H9 (cell line): Measurements from ENCODE around the gene CEP162. TPM values are rescaled to one million over a fixed set of nuclear protein-coding genes. Genes with fewer than 3 reads are reported as not detected.

ENCODE experiments used
- DNase-seq: peaks from one replicate; pipeline ENCODE4 v3.0.0-alpha.2; 2017
- H2AFZ ChIP-seq: one replicate; pipeline ENCODE4 v1.6.1; 2013; ENCODE audit warnings: mild to moderate bottlenecking, low read length, control low read depth, moderate library complexity
- H2AK5ac ChIP-seq: 2 replicates; pipeline ENCODE4 v1.6.1; 2013; ENCODE audit warnings: low read length, control low read depth, mixed read lengths; ENCODE audit not compliant: insufficient read length
- H2BK120ac ChIP-seq: one replicate; pipeline ENCODE4 v1.6.1; 2013; ENCODE audit warnings: low read depth, mild to moderate bottlenecking, low read length, control low read depth, inconsistent platforms; ENCODE audit not compliant: poor library complexity, severe bottlenecking
- H2BK12ac ChIP-seq: 2 replicates; pipeline ENCODE4 v1.6.1; 2013; ENCODE audit warnings: low read length, control low read depth, mixed read lengths, low read depth; ENCODE audit not compliant: insufficient read length
- H2BK15ac ChIP-seq: 2 replicates; pipeline ENCODE4 v1.6.1; 2013; ENCODE audit warnings: low read depth, low read length, control low read depth
- H2BK20ac ChIP-seq: one replicate; pipeline ENCODE4 v1.6.1; 2013; ENCODE audit warnings: low read depth, mild to moderate bottlenecking, low read length, control low read depth, inconsistent platforms; ENCODE audit not compliant: poor library complexity, severe bottlenecking
- H2BK5ac ChIP-seq: 2 replicates; pipeline ENCODE4 v1.6.1; 2013; ENCODE audit warnings: low read length, control low read depth, mixed read lengths; ENCODE audit not compliant: insufficient read length
- H3K14ac ChIP-seq: 2 replicates; pipeline ENCODE4 v1.6.1; 2013; ENCODE audit warnings: low read length, control low read depth; ENCODE audit not compliant: insufficient read depth
- H3K18ac ChIP-seq: 2 replicates; pipeline ENCODE4 v1.6.1; 2013; ENCODE audit warnings: low read depth, mild to moderate bottlenecking, mixed read lengths, low read length, control low read depth; ENCODE audit not compliant: insufficient read length
- H3K23ac ChIP-seq: 2 replicates; pipeline ENCODE4 v1.6.1; 2013; ENCODE audit warnings: low read length, control low read depth, mixed read lengths, low read depth; ENCODE audit not compliant: insufficient read length
- H3K23me2 ChIP-seq: 2 replicates; pipeline ENCODE4 v1.6.1; 2013; ENCODE audit warnings: low read depth, mild to moderate bottlenecking, mixed read lengths, low read length, control low read depth; ENCODE audit not compliant: insufficient read length, poor library complexity, severe bottlenecking
- H3K27ac ChIP-seq: 2 replicates; pipeline ENCODE4 v1.5.1; 2013; ENCODE audit warnings: low read length, control low read depth, mixed read lengths, low read depth; ENCODE audit not compliant: insufficient read length
- H3K27me3 ChIP-seq: 2 replicates; pipeline ENCODE4 v1.6.1; 2013; ENCODE audit warnings: low read length, control low read depth, inconsistent platforms; ENCODE audit not compliant: insufficient read depth
- H3K4ac ChIP-seq: 2 replicates; pipeline ENCODE4 v1.6.1; 2013; ENCODE audit warnings: low read depth, mild to moderate bottlenecking, control low read depth, inconsistent platforms, low read length, moderate library complexity
- H3K4me1 ChIP-seq: 2 replicates; pipeline ENCODE4 v1.6.1; 2013; ENCODE audit warnings: low read length, control low read depth, inconsistent platforms; ENCODE audit not compliant: insufficient read depth
- H3K4me2 ChIP-seq: 2 replicates; pipeline ENCODE4 v1.6.1; 2013; ENCODE audit warnings: low read length, control low read depth, mixed read lengths; ENCODE audit not compliant: insufficient read length, insufficient read depth
- H3K56ac ChIP-seq: 2 replicates; pipeline ENCODE4 v1.6.1; 2013; ENCODE audit warnings: low read depth, mild to moderate bottlenecking, mixed read lengths, low read length, control low read depth; ENCODE audit not compliant: insufficient read length
- H3K79me1 ChIP-seq: 2 replicates; pipeline ENCODE4 v1.6.1; 2013; ENCODE audit warnings: low read depth, mild to moderate bottlenecking, moderate library complexity, low read length, control low read depth, inconsistent platforms; ENCODE audit not compliant: insufficient read depth, poor library complexity, severe bottlenecking
- H3K79me2 ChIP-seq: 2 replicates; pipeline ENCODE4 v1.6.1; 2013; ENCODE audit warnings: low read length, control low read depth, inconsistent platforms; ENCODE audit not compliant: insufficient read depth
- H3K9ac ChIP-seq: 2 replicates; pipeline ENCODE4 v1.6.1; 2013; ENCODE audit warnings: low read length, control low read depth, mixed read lengths; ENCODE audit not compliant: insufficient read length; ENCODE audit errors: extremely low read depth
- H3K9me3 ChIP-seq: one replicate; pipeline ENCODE4 v1.6.1; 2013; ENCODE audit warnings: low read depth, low read length, inconsistent platforms; ENCODE audit not compliant: control insufficient read depth
- H3T11ph ChIP-seq: one replicate; pipeline ENCODE4 v1.6.1; 2013; ENCODE audit warnings: mild to moderate bottlenecking, low read length, control low read depth, inconsistent platforms
- H4K20me1 ChIP-seq: one replicate; pipeline ENCODE4 v1.6.1; 2013; ENCODE audit not compliant: control insufficient read depth, insufficient read length, insufficient read depth
- H4K5ac ChIP-seq: 2 replicates; pipeline ENCODE4 v1.6.1; 2013; ENCODE audit warnings: low read depth, mild to moderate bottlenecking, mixed read lengths, low read length, control low read depth; ENCODE audit not compliant: insufficient read length
- H4K8ac ChIP-seq: replicated peaks from 2 replicates; pipeline ENCODE4 v1.6.1; 2013; ENCODE audit warnings: low read length, control low read depth, mixed read lengths, low read depth; ENCODE audit not compliant: insufficient read length
- H4K91ac ChIP-seq: 2 replicates; pipeline ENCODE4 v1.6.1; 2013; ENCODE audit warnings: low read depth, mild to moderate bottlenecking, moderate library complexity, mixed read lengths, low read length, control low read depth; ENCODE audit not compliant: insufficient read length
- H3K27ac Mint-ChIP-seq, 3 experiments: 2 replicates in 2 of 3; 3 replicates in 1 of 3; pipeline ENCODE4 v1.8.0; 2020 to 2021; ENCODE audit warnings: mixed read lengths in 3 of 3, mild to moderate bottlenecking in 1 of 3, moderate library complexity in 1 of 3
- H3K27me3 Mint-ChIP-seq: 2 replicates; pipeline ENCODE4 v1.8.0; 2021; ENCODE audit warnings: low read depth, mild to moderate bottlenecking, moderate library complexity, mixed read lengths
- H3K36me3 Mint-ChIP-seq, 3 experiments: 2 replicates in 2 of 3; 3 replicates in 1 of 3; pipeline ENCODE4 v1.8.0; 2020 to 2021; ENCODE audit warnings: low read depth in 3 of 3, mixed read lengths in 3 of 3; ENCODE audit not compliant: insufficient read depth in 1 of 3
- H3K4me1 Mint-ChIP-seq, 2 experiments: 2 replicates each; pipeline ENCODE4 v1.8.0; 2020; ENCODE audit warnings: mixed read lengths in 2 of 2
- H3K4me3 Mint-ChIP-seq, 2 experiments: 2 replicates in 1 of 2; 3 replicates in 1 of 2; pipeline ENCODE4 v1.8.0; 2020 to 2021; ENCODE audit warnings: mild to moderate bottlenecking in 2 of 2, mixed read lengths in 2 of 2, moderate library complexity in 1 of 2
- H3K9me3 Mint-ChIP-seq, 2 experiments: 2 replicates in 1 of 2; 3 replicates in 1 of 2; pipeline ENCODE4 v1.8.0; 2020; ENCODE audit warnings: mild to moderate bottlenecking in 2 of 2, mixed read lengths in 2 of 2, moderate library complexity in 1 of 2
- WGBS: extraction: QIAGEN DNeasy Blood & Tissue Kit; methylation state at CpG from one replicate; pipeline ENCODE4 v1.1.7; 2013; ENCODE audit warnings: missing lambda C conversion rate, low lambda C conversion rate, mixed read lengths; ENCODE audit not compliant: insufficient read length; ENCODE audit errors: extremely low coverage; 5-methylcytosine and 5-hydroxymethylcytosine counted together
- total RNA-seq: library from RNA; stranded (reverse); gene quantifications from 2 replicates; pipeline ENCODE4 v1.2.1, GENCODE V29; 2021
- TF ChIP-seq, protein P1 (sequence below): fragments of 200-600 bp; sonication (generic); conservative IDR thresholded peaks from 3 replicates; pipeline ENCODE4 v1.8.0; 2021; ENCODE audit warnings: antibody characterized with exemption, mild to moderate bottlenecking

Gene CEP162
- total RNA-seq, 1 experiment from 2014 or later, result 11.5 TPM

DNA sequence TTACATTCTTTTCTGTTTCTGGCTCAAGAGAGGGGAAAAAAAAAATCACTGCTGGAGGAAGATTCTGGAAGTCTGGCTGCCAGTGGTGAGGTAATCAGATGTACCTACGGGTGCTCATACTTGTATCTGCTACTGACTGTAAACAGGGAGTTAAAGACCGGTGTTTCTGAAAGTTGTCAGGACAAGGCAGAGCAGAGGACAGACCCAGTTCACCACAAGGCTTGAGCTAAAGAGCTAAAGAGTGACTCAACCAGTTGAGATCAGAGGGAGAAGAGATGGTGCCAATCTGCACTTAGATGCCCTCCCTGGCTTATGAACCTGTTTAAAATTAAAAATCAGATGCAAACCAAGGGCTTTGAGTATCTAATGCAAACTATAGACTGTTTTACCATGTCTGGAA is 55.4 kb downstream of the CEP162 start:
- Histone ChIP-seq H2BK15ac (no peak overlapping the region), H3K9ac (no peak overlapping the region), H3K56ac (no peak overlapping the region), H4K8ac (no peak overlapping the region), H3K79me2 (no peaks in the 10 kb centered on the region), H3K4me2 (no peak overlapping the region), H2AK5ac (no peak overlapping the region), H3K27ac (no peak overlapping the region), H2BK5ac (no peak overlapping the region), H3K27me3 (no peaks in the 10 kb centered on the region), H4K91ac (no peak overlapping the region), H3T11ph (no peak overlapping the region), H3K14ac (no peak overlapping the region), H3K18ac (no peak overlapping the region), H3K4ac (no peak overlapping the region), H2AFZ (no peak overlapping the region), H2BK12ac (no peak overlapping the region), H2BK120ac (no peak overlapping the region), H3K79me1 (no peaks in the 10 kb centered on the region), H4K20me1 (no peaks in the 10 kb centered on the region), H3K9me3 (no peaks in the 10 kb centered on the region), H3K23me2 (no peaks in the 10 kb centered on the region), H2BK20ac (no peak overlapping the region), H4K5ac (no peak overlapping the region), H3K23ac (no peak overlapping the region), H3K4me1 (no peaks in the 10 kb centered on the region)
- Mint-ChIP-seq H3K36me3 (peaks cover 0 to 14% (median 10%) of the 10 kb centered on the region in 3 experiments; a peak in 5 of 7 replicates), H3K27ac (peak overlapping the region in 2 of 3 experiments; percentile 29; a peak in 4 of 7 replicates), H3K4me1 (peaks cover 0 to 4% of the 10 kb centered on the region in 2 experiments; a peak in 2 of 4 replicates), H3K9me3 (no peaks in the 10 kb centered on the region), H3K4me3 (no peak overlapping the region), H3K27me3 (no peaks in the 10 kb centered on the region)
- TF ChIP-seq, protein P1, sequence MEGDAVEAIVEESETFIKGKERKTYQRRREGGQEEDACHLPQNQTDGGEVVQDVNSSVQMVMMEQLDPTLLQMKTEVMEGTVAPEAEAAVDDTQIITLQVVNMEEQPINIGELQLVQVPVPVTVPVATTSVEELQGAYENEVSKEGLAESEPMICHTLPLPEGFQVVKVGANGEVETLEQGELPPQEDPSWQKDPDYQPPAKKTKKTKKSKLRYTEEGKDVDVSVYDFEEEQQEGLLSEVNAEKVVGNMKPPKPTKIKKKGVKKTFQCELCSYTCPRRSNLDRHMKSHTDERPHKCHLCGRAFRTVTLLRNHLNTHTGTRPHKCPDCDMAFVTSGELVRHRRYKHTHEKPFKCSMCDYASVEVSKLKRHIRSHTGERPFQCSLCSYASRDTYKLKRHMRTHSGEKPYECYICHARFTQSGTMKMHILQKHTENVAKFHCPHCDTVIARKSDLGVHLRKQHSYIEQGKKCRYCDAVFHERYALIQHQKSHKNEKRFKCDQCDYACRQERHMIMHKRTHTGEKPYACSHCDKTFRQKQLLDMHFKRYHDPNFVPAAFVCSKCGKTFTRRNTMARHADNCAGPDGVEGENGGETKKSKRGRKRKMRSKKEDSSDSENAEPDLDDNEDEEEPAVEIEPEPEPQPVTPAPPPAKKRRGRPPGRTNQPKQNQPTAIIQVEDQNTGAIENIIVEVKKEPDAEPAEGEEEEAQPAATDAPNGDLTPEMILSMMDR, result no peak
- no peak for DNase-seq
- WGBS, result no CpG with 5 or more reads among the region's 2 CpGs
